Naive B cell (primary cell): ENCODE measurements around the gene DUSP10. TPM values are rescaled to one million over a fixed set of nuclear protein-coding genes. Genes with fewer than 3 reads are reported as not detected.

Experiments used
- ATAC-seq, 2 donors: fragments of 150-1000 bp; cut with Tn5 transposase; 2 replicates each; pipeline ENCODE4 v1.10.0; 2021; ENCODE audit warnings: low read depth in 2 of 2, mild to moderate bottlenecking in 2 of 2, moderate library complexity in 2 of 2
- DNase-seq: peaks from one replicate; pipeline ENCODE4 v3.0.0; 2022
- H3K27ac Mint-ChIP-seq, 6 donors: one replicate each; pipeline ENCODE4 v1.8.0; 2020 to 2022; ENCODE audit warnings: mild to moderate bottlenecking in 6 of 6, mixed read lengths in 6 of 6, moderate library complexity in 5 of 6, inconsistent platforms in 2 of 6
- H3K27me3 Mint-ChIP-seq, 3 donors: one replicate each; pipeline ENCODE4 v1.8.0; 2021 to 2022; ENCODE audit warnings: mixed read lengths in 3 of 3, mild to moderate bottlenecking in 1 of 3
- H3K36me3 Mint-ChIP-seq, 2 donors: one replicate each; pipeline ENCODE4 v1.8.0; 2020 to 2022; ENCODE audit warnings: mixed read lengths in 2 of 2, inconsistent platforms in 1 of 2, mild to moderate bottlenecking in 1 of 2
- H3K4me1 Mint-ChIP-seq, 3 donors: one replicate each; pipeline ENCODE4 v1.8.0; 2020 to 2022; ENCODE audit warnings: mixed read lengths in 3 of 3, inconsistent platforms in 1 of 3, mild to moderate bottlenecking in 1 of 3, moderate library complexity in 1 of 3
- H3K4me3 Mint-ChIP-seq, 8 donors: one replicate each; pipeline ENCODE4 v1.8.0; 2020 to 2022; ENCODE audit warnings: mild to moderate bottlenecking in 8 of 8, mixed read lengths in 8 of 8, moderate library complexity in 8 of 8, inconsistent platforms in 2 of 8
- H3K9me3 Mint-ChIP-seq, 7 donors: one replicate each; pipeline ENCODE4 v1.8.0; 2020 to 2022; ENCODE audit warnings: mixed read lengths in 7 of 7, mild to moderate bottlenecking in 5 of 7, inconsistent platforms in 2 of 7, moderate library complexity in 1 of 7
- polyA plus RNA-seq, 6 donors: library from polyadenylated mRNA; unstranded; fragments of 300-500 nt; fragmentation: Illumina TruSeq; gene quantifications; one replicate each; pipeline ENCODE4 v1.2.3, GENCODE V29; 2021; ENCODE audit warnings: low read depth in 6 of 6

Gene DUSP10
- polyA plus RNA-seq, 6 donors from 2014 or later = 2.7 to 23.1 (median 10.0) TPM

- Mint-ChIP-seq H3K9me3 (peaks cover 0 to 5% (median 0%) of the 10 kb centered on the region in 7 donors), H3K4me1 (peaks cover 42 to 62% (median 51%) of the 10 kb centered on the region in 3 donors), H3K36me3 (peaks cover 4 to 17% of the 10 kb centered on the region in 2 donors), H3K27me3 (no peaks in the 10 kb centered on the region), H3K27ac (peak overlapping the region in 3 of 6 donors; percentile 66 to 84 (median 82)), H3K4me3 (peak overlapping the region in 6 of 8 donors; percentile 23 to 82 (median 50))
- peak; percentile 44 to 59 for ATAC-seq
- peak; percentile 57 for DNase-seq
Observed at GRCh38 chr1:221712776-221713431, 29.0 kb downstream of the DUSP10 start.

GRCh38 chr1:221712198-221712684 lies 29.6 kb downstream of the DUSP10 start:
- DNase-seq = peak; percentile 33
- peak overlapping the region in 2 of 8 donors; percentile 23 to 48 for H3K4me3 Mint-ChIP-seq
- peak overlapping the region in 4 of 6 donors; percentile 7 to 84 (median 44) for H3K27ac Mint-ChIP-seq
- peaks cover 0 to 5% (median 0%) of the 10 kb centered on the region in 7 donors for H3K9me3 Mint-ChIP-seq
- ATAC-seq = peak; percentile 47 to 51
- H3K36me3 Mint-ChIP-seq = peaks cover 4 to 15% of the 10 kb centered on the region in 2 donors
- H3K27me3 Mint-ChIP-seq = no peaks in the 10 kb centered on the region
- H3K4me1 Mint-ChIP-seq = peaks cover 43 to 60% (median 50%) of the 10 kb centered on the region in 3 donors

DNA sequence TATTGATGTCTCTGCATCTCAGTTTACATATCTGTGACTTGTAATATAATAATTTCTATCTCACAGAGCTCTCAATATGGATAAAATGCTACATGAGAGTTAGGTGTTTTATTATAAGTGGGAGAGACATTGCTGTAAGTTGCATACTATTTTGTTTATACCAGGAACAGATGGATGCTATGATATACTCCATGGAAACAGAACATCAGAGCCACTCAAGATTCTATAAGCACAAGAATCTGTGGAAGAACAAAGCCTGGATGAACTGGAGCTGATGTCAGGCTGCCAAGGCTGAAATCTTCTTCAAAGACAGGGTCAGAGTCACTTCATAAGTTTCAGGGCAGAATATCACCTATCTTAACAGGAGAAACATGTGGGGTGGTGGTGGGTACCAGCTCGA lies 30.2 kb downstream of the DUSP10 start:
- DNase-seq (no peak), ATAC-seq (no peak)
- H3K4me1 Mint-ChIP-seq = peaks cover 37 to 56% (median 44%) of the 10 kb centered on the region in 3 donors
- H3K36me3 Mint-ChIP-seq = peaks cover 4 to 9% of the 10 kb centered on the region in 2 donors
- peaks cover 0 to 5% (median 0%) of the 10 kb centered on the region in 7 donors for H3K9me3 Mint-ChIP-seq
- H3K4me3 Mint-ChIP-seq = no peak overlapping the region
- peak overlapping the region in 3 of 6 donors; percentile 8 to 84 (median 40) for H3K27ac Mint-ChIP-seq
- H3K27me3 Mint-ChIP-seq = no peaks in the 10 kb centered on the region

GRCh38 chr1:221711063-221711577 lies 30.8 kb downstream of the DUSP10 start:
- Mint-ChIP-seq H3K27ac (peak overlapping the region in 2 of 6 donors; percentile 84), H3K4me3 (no peak overlapping the region), H3K9me3 (peaks cover 0 to 5% (median 0%) of the 10 kb centered on the region in 7 donors), H3K4me1 (peaks cover 37 to 53% (median 42%) of the 10 kb centered on the region in 3 donors), H3K36me3 (peaks cover 4 to 9% of the 10 kb centered on the region in 2 donors), H3K27me3 (no peaks in the 10 kb centered on the region)
- ATAC-seq (no peak), DNase-seq (no peak)

DNA sequence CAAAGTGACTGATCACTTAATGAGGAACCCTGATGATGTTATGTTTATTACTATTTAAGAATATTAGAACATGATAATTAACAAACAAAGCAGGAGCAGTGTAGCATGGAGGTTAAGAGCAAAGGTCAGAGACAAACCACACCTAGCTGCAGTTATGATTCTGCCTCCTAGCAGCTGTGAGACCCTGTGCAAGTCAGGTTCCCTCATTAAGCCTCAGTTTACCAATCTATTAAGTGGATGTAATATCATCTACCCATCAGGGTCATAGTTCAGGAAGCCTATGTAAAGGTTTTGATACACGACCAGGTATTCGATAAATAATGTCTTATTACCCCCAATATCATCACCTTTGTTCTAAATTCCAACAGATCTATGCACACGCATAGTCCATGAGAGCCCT lies 32.0 kb downstream of the DUSP10 start:
- H3K4me3 Mint-ChIP-seq = no peak overlapping the region
- peak overlapping the region in 3 of 6 donors; percentile 7 to 91 (median 50) for H3K27ac Mint-ChIP-seq
- H3K36me3 Mint-ChIP-seq = peaks cover 13 to 16% of the 10 kb centered on the region in 2 donors
- H3K9me3 Mint-ChIP-seq = peaks cover 0 to 4% (median 0%) of the 10 kb centered on the region in 7 donors
- no peaks in the 10 kb centered on the region for H3K27me3 Mint-ChIP-seq
- H3K4me1 Mint-ChIP-seq = peaks cover 33 to 47% (median 33%) of the 10 kb centered on the region in 3 donors
- no peak for ATAC-seq
- DNase-seq = no peak

DNA sequence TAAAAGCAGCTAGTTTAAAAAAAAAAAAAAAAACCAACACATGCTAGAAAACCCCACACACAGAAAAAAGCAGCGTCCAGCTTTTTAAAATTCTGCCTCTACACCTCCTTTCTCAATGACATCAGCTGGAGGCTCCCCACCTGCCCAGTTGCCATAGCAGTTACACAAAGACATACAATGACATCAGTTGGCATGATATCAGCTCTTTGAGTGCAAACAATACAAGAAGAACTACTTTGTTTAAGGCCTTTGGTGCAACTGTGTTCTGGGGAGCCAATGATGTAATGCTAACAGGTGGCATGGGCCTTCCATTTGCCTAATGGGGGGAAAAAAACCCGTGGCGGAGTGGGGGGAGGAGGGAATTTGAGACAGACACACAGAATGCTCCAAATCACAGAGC lies 32.9 kb downstream of the DUSP10 start:
- Mint-ChIP-seq H3K27ac (peak overlapping the region; percentile 36 to 96 (median 81)), H3K9me3 (no peaks in the 10 kb centered on the region), H3K4me1 (peaks cover 27 to 39% (median 33%) of the 10 kb centered on the region in 3 donors), H3K4me3 (peak overlapping the region in 3 of 8 donors; percentile 9 to 51 (median 47)), H3K36me3 (peaks cover 8 to 18% of the 10 kb centered on the region in 2 donors), H3K27me3 (no peaks in the 10 kb centered on the region)
- peak; percentile 69 to 73 for ATAC-seq
- DNase-seq = peak; percentile 64

- Mint-ChIP-seq H3K27me3 (no peaks in the 10 kb centered on the region), H3K27ac (peak overlapping the region in 5 of 6 donors; percentile 38 to 96 (median 91)), H3K36me3 (peaks cover 8 to 23% of the 10 kb centered on the region in 2 donors), H3K4me3 (peak overlapping the region in 1 of 8 donors; percentile 16), H3K9me3 (no peaks in the 10 kb centered on the region), H3K4me1 (peaks cover 23 to 32% (median 31%) of the 10 kb centered on the region in 3 donors)
- peak; percentile 59 to 64 for ATAC-seq
- DNase-seq = peak; percentile 51
Observed at GRCh38 chr1:221708076-221708571, 33.8 kb downstream of the DUSP10 start.

DNA sequence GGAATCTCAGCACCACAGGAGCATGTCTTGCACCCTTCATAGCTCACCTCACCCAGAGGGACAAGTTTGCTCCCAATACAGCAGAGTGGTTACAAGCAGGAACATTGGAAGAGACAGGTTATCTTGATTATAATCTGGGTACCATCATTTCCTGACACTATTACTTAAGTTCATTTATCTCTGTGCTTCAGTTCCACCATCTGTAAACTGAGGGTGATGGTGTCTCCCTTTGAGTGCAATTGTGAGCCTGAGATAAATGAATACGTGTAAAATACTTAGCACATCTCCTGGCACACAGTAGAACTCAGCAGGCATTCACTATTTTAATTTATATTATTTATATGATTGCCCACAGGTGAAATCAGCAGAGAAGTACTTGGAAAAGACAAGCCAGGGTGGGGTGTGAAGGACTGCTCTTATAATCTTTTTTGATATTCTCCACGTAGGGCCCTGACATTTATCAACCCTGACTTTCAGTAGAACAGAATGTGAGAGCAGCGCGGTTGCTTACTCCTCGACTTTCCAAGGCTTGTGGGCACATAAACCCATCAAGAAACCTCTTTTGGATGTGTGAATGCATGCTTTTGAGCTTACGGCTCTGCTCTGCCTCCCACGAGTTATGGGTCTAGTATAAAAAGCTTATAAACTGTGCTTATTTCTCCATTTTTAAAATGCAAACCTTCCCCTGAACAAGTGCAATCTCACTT lies 34.9 kb downstream of the DUSP10 start:
- Mint-ChIP-seq H3K9me3 (no peaks in the 10 kb centered on the region), H3K4me3 (no peak overlapping the region), H3K27ac (peak overlapping the region in 3 of 6 donors; percentile 20 to 55 (median 45)), H3K36me3 (peaks cover 14 to 28% of the 10 kb centered on the region in 2 donors), H3K4me1 (peaks cover 12 to 21% (median 21%) of the 10 kb centered on the region in 3 donors), H3K27me3 (no peaks in the 10 kb centered on the region)
- DNase-seq (no peak), ATAC-seq (no peak)

GRCh38 chr1:221706191-221706590 lies 35.7 kb downstream of the DUSP10 start:
- DNase-seq (no peak), ATAC-seq (no peak)
- Mint-ChIP-seq H3K27ac (peak overlapping the region in 1 of 6 donors; percentile 49), H3K36me3 (peaks cover 19 to 35% of the 10 kb centered on the region in 2 donors), H3K9me3 (no peaks in the 10 kb centered on the region), H3K4me1 (peaks cover 11 to 21% (median 15%) of the 10 kb centered on the region in 3 donors), H3K4me3 (no peak overlapping the region), H3K27me3 (no peaks in the 10 kb centered on the region)

DNA sequence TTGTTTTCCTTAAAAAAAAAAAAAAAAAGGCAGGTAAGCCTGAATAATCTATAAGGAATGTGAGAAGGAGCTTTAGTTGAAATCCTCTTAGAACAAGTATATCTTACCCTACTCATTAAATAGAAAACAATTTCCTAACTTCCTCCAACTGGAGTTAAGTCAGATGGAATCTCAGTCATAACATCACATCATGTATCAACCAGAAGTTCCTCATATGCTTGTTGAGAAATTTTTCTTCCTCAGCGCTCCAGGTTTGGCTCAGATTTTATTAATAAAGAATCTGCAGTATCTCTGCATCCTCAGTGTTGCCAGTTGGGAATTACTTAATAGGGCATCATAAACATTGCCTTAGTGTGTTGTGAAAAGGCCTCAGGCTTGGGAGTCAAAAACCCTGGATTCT lies 37.6 kb downstream of the DUSP10 start:
- H3K9me3 Mint-ChIP-seq = no peaks in the 10 kb centered on the region
- peaks cover 19 to 35% of the 10 kb centered on the region in 2 donors for H3K36me3 Mint-ChIP-seq
- H3K4me3 Mint-ChIP-seq = no peak overlapping the region
- H3K4me1 Mint-ChIP-seq = peaks cover 11 to 15% (median 15%) of the 10 kb centered on the region in 3 donors
- DNase-seq (no peak), ATAC-seq (no peak)
- H3K27me3 Mint-ChIP-seq = no peaks in the 10 kb centered on the region
- no peak overlapping the region for H3K27ac Mint-ChIP-seq

- H3K4me3 Mint-ChIP-seq = no peak overlapping the region
- peaks cover 0 to 3% (median 0%) of the 10 kb centered on the region in 3 donors for H3K4me1 Mint-ChIP-seq
- no peaks in the 10 kb centered on the region for H3K27me3 Mint-ChIP-seq
- ATAC-seq = no peak
- DNase-seq = no peak
- peaks cover 28 to 39% of the 10 kb centered on the region in 2 donors for H3K36me3 Mint-ChIP-seq
- peak overlapping the region in 1 of 6 donors; percentile 61 for H3K27ac Mint-ChIP-seq
- no peaks in the 10 kb centered on the region for H3K9me3 Mint-ChIP-seq
Observed at GRCh38 chr1:221701570-221702186, 40.2 kb downstream of the DUSP10 start.

DNA sequence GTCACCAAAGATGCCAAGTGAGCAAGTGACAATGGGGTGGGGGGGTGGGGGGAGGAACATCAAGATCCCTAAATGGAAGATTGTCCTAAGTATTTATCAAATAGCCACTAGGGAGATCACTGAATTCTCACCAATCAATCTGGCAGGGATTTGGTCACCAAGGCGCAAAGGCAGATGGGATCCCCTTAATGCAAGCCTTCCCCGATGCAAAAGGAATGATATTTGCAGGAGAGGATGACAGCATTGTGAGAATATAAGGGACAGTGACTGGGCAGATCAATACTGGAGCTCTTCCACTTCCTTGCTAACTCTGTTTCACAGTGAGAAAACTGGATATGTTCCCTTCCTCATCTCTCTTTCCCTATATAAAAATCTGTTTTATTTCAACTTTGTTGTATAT lies 40.9 kb downstream of the DUSP10 start:
- ATAC-seq (no peak), DNase-seq (no peak)
- Mint-ChIP-seq H3K9me3 (no peaks in the 10 kb centered on the region), H3K4me3 (no peak overlapping the region), H3K27ac (no peak overlapping the region), H3K4me1 (peaks cover 0 to 6% (median 0%) of the 10 kb centered on the region in 3 donors), H3K27me3 (no peaks in the 10 kb centered on the region), H3K36me3 (peaks cover 27 to 37% of the 10 kb centered on the region in 2 donors)

GRCh38 chr1:221700536-221700935 lies 41.4 kb downstream of the DUSP10 start:
- no peak for DNase-seq
- Mint-ChIP-seq H3K9me3 (no peaks in the 10 kb centered on the region), H3K36me3 (peaks cover 23 to 33% of the 10 kb centered on the region in 2 donors), H3K27ac (no peak overlapping the region), H3K4me1 (peaks cover 0 to 6% (median 0%) of the 10 kb centered on the region in 3 donors), H3K4me3 (no peak overlapping the region), H3K27me3 (no peaks in the 10 kb centered on the region)
- ATAC-seq = no peak
